GM23338 (cell line): ENCODE measurements around the gene PROSER2.

ENCODE experiments used
- CREB1 ChIP-seq: fragments of 250-450 bp; sonication (Bioruptor Pico); IDR thresholded peaks from 2 replicates; pipeline ENCODE4 v1.5.0; 2020; ENCODE audit warnings: low read depth, mild to moderate bottlenecking, moderate library complexity
- CTCF ChIP-seq, 2 experiments: fragments of 200-600 bp in 1 of 2; sonication (generic) in 1 of 2; conservative IDR thresholded peaks; 2 replicates each; pipeline versions ENCODE4 v1.5.1 to v1.6.1; 2016 to 2017; ENCODE audit warnings: antibody characterized with exemption in 2 of 2, low read depth in 2 of 2, mild to moderate bottlenecking in 2 of 2, moderate library complexity in 1 of 2
- ETS1 ChIP-seq: IDR thresholded peaks from 2 replicates; pipeline ENCODE4 v1.6.1; 2016; ENCODE audit warnings: antibody characterized with exemption
- EZH2 ChIP-seq: fragments of 200-600 bp; sonication (generic); IDR thresholded peaks from one replicate; pipeline ENCODE4 v1.8.0; 2017; ENCODE audit warnings: antibody characterized with exemption, mild to moderate bottlenecking, low read depth; ENCODE audit not compliant: unreplicated experiment
- EZH2phosphoT487 ChIP-seq: fragments of 200-600 bp; sonication (generic); IDR thresholded peaks from one replicate; pipeline ENCODE4 v1.8.1; 2018; ENCODE audit warnings: antibody characterized with exemption; ENCODE audit not compliant: unreplicated experiment
- JUNB ChIP-seq: IDR thresholded peaks from one replicate; pipeline ENCODE4 v1.6.1; 2016; ENCODE audit warnings: antibody characterized with exemption; ENCODE audit not compliant: unreplicated experiment
- POLR2AphosphoS5 ChIP-seq: IDR thresholded peaks from 2 replicates; pipeline ENCODE4 v1.6.1; 2016; ENCODE audit warnings: antibody characterized with exemption, low read depth
- REST ChIP-seq: IDR thresholded peaks from one replicate; pipeline ENCODE4 v1.6.1; 2018; ENCODE audit warnings: antibody characterized with exemption; ENCODE audit not compliant: unreplicated experiment
- STAT1 ChIP-seq: IDR thresholded peaks from one replicate; pipeline ENCODE4 v1.6.1; 2016; ENCODE audit warnings: antibody characterized with exemption; ENCODE audit not compliant: unreplicated experiment
- ZNF114 ChIP-seq: fragments of 250-450 bp; sonication (Bioruptor Pico); IDR thresholded peaks from 2 replicates; pipeline ENCODE4 v1.5.0; 2020; ENCODE audit warnings: mild to moderate bottlenecking, moderate library complexity
- ZNF331 ChIP-seq: fragments of 250-450 bp; sonication (Bioruptor Pico); IDR thresholded peaks from 2 replicates; pipeline ENCODE4 v1.5.0; 2020; ENCODE audit warnings: low read depth, mild to moderate bottlenecking, moderate library complexity
- TF ChIP-seq, protein P1 (sequence below): fragments of 250-450 bp; sonication (Bioruptor Pico); IDR thresholded peaks from 2 replicates; pipeline ENCODE4 v1.5.0; 2020; ENCODE audit warnings: mild to moderate bottlenecking, moderate library complexity

GRCh38 chr10:11898372-11899066 is 75.4 kb downstream of the PROSER2 start:
- TF ChIP-seq ZNF114, result no peak
- no peak for TF ChIP-seq EZH2
- TF ChIP-seq CTCF (conservative IDR thresholded peaks at IDR 0.05; ENCODE audit: low read depth in 2 of 2), result no peak
- no peak for TF ChIP-seq POLR2AphosphoS5
- no peak for TF ChIP-seq REST
- TF ChIP-seq EZH2phosphoT487, result no peak
- no peak for TF ChIP-seq STAT1
- TF ChIP-seq ZNF331 (CRISPR knock-in tag), result no peak
- TF ChIP-seq, protein P1, sequence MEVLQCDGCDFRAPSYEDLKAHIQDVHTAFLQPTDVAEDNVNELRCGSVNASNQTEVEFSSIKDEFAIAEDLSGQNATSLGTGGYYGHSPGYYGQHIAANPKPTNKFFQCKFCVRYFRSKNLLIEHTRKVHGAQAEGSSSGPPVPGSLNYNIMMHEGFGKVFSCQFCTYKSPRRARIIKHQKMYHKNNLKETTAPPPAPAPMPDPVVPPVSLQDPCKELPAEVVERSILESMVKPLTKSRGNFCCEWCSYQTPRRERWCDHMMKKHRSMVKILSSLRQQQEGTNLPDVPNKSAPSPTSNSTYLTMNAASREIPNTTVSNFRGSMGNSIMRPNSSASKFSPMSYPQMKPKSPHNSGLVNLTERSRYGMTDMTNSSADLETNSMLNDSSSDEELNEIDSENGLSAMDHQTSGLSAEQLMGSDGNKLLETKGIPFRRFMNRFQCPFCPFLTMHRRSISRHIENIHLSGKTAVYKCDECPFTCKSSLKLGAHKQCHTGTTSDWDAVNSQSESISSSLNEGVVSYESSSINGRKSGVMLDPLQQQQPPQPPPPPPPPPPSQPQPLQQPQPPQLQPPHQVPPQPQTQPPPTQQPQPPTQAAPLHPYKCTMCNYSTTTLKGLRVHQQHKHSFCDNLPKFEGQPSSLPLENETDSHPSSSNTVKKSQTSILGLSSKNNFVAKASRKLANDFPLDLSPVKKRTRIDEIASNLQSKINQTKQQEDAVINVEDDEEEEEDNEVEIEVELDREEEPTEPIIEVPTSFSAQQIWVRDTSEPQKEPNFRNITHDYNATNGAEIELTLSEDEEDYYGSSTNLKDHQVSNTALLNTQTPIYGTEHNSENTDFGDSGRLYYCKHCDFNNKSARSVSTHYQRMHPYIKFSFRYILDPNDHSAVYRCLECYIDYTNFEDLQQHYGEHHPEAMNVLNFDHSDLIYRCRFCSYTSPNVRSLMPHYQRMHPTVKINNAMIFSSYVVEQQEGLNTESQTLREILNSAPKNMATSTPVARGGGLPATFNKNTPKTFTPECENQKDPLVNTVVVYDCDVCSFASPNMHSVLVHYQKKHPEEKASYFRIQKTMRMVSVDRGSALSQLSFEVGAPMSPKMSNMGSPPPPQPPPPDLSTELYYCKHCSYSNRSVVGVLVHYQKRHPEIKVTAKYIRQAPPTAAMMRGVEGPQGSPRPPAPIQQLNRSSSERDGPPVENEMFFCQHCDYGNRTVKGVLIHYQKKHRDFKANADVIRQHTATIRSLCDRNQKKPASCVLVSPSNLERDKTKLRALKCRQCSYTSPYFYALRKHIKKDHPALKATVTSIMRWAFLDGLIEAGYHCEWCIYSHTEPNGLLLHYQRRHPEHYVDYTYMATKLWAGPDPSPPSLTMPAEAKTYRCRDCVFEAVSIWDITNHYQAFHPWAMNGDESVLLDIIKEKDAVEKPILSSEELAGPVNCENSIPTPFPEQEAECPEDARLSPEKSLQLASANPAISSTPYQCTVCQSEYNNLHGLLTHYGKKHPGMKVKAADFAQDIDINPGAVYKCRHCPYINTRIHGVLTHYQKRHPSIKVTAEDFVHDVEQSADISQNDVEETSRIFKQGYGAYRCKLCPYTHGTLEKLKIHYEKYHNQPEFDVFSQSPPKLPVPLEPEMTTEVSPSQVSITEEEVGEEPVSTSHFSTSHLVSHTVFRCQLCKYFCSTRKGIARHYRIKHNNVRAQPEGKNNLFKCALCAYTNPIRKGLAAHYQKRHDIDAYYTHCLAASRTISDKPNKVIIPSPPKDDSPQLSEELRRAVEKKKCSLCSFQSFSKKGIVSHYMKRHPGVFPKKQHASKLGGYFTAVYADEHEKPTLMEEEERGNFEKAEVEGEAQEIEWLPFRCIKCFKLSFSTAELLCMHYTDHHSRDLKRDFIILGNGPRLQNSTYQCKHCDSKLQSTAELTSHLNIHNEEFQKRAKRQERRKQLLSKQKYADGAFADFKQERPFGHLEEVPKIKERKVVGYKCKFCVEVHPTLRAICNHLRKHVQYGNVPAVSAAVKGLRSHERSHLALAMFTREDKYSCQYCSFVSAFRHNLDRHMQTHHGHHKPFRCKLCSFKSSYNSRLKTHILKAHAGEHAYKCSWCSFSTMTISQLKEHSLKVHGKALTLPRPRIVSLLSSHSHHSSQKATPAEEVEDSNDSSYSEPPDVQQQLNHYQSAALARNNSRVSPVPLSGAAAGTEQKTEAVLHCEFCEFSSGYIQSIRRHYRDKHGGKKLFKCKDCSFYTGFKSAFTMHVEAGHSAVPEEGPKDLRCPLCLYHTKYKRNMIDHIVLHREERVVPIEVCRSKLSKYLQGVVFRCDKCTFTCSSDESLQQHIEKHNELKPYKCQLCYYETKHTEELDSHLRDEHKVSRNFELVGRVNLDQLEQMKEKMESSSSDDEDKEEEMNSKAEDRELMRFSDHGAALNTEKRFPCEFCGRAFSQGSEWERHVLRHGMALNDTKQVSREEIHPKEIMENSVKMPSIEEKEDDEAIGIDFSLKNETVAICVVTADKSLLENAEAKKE (CRISPR knock-in tag), result no peak
- TF ChIP-seq JUNB, result no peak
- TF ChIP-seq CREB1 (CRISPR knock-in tag), result no peak
- TF ChIP-seq ETS1, result no peak
